Small intestine (tissue), 7 donors: ENCODE data around the gene DPP3. TPM values are rescaled to one million over a fixed set of nuclear protein-coding genes. Genes with fewer than 3 reads are reported as not detected.
"Not testable (repeated sequence)": the region's sequence is repeated elsewhere in the genome, so short reads cannot be mapped to it uniquely, and the experiment has no call there.

Experiments used
- DNase-seq, 2 donors: peaks; one replicate each; pipeline versions ENCODE4 v3.0.0 to v3.0.0-alpha.2; 2013
- FAIRE-seq: peaks from 2 replicates; lab custom pipeline; 2012; peaks lifted over from hg19 to GRCh38; lab: Jason Lieb, UNC
- H3K27ac ChIP-seq, 3 donors: one replicate each; pipeline ENCODE4 v1.5.1; 2013; ENCODE audit warnings: low read length in 2 of 3, mild to moderate bottlenecking in 2 of 3, control low read depth in 1 of 3, inconsistent platforms in 1 of 3, low read depth in 1 of 3, moderate library complexity in 1 of 3
- H3K27me3 ChIP-seq, 3 donors: one replicate each; pipeline ENCODE4 v1.6.1; 2013; ENCODE audit warnings: low read length in 3 of 3, inconsistent platforms in 1 of 3; ENCODE audit not compliant: control insufficient read depth in 3 of 3, insufficient read depth in 3 of 3
- H3K36me3 ChIP-seq, 3 donors: one replicate each; pipeline ENCODE4 v1.6.1; 2013; ENCODE audit warnings: low read length in 3 of 3, inconsistent platforms in 1 of 3, low read depth in 1 of 3, mild to moderate bottlenecking in 1 of 3, moderate library complexity in 1 of 3; ENCODE audit not compliant: control insufficient read depth in 3 of 3, insufficient read depth in 2 of 3
- H3K4me1 ChIP-seq, 3 donors: one replicate each; pipeline ENCODE4 v1.6.1; 2013; ENCODE audit warnings: low read length in 2 of 3, inconsistent platforms in 1 of 3, low read depth in 1 of 3, mild to moderate bottlenecking in 1 of 3, moderate library complexity in 1 of 3; ENCODE audit not compliant: control insufficient read depth in 3 of 3, insufficient read depth in 2 of 3
- H3K4me3 ChIP-seq, 3 donors: one replicate each; pipeline ENCODE4 v1.5.1; 2013; ENCODE audit warnings: low read length in 3 of 3, control low read depth in 1 of 3, inconsistent platforms in 1 of 3, low read depth in 1 of 3, mild to moderate bottlenecking in 1 of 3, moderate library complexity in 1 of 3
- H3K9me3 ChIP-seq, 2 donors: one replicate each; pipeline ENCODE4 v1.6.1; 2013; ENCODE audit warnings: low read depth in 1 of 2, low read length in 1 of 2; ENCODE audit not compliant: control insufficient read depth in 2 of 2, insufficient read depth in 1 of 2
- WGBS, 3 donors: extraction: QIAGEN DNeasy Blood & Tissue Kit; methylation state at CpG; one replicate each; pipeline ENCODE4 v1.1.7; 2013; 5-methylcytosine and 5-hydroxymethylcytosine counted together
- polyA plus RNA-seq, 4 donors: library from polyadenylated mRNA; stranded (reverse) in 3 of 4; unstranded in 1 of 4; fragments of 200-250 nt in 3 of 4; fragments of 120-200 nt in 1 of 4; gene quantifications; one replicate each; pipeline versions ENCODE4 v1.2.1 to v1.2.3, GENCODE V29; 2013
- donor health status: healthy with polysubstance abuse.
- donor health status: control.
- donor health status: control.
- donor health status: Bipolar disorder and iron deficiency.
- donor health status: healthy.

DPP3 gene
- polyA plus RNA-seq, 4 donors, result 25.3 to 67.7 (median 37.4) TPM

GRCh38 chr11:66454828-66455227 lies 25.4 kb upstream of the DPP3 start:
- WGBS, 3 donors, result 36 to 46% (median 41%) methylated on average over 3 of the region's 3 CpGs

GRCh38 chr11:66457826-66458225 lies 22.4 kb upstream of the DPP3 start:
- H3K4me3 ChIP-seq, result no peak overlapping the region
- no peaks in the 10 kb centered on the region for H3K4me1 ChIP-seq
- no peaks in the 10 kb centered on the region for H3K36me3 ChIP-seq
- FAIRE-seq (no peak), DNase-seq (no peak)
- WGBS, 3 donors, result 77 to 80% (median 79%) methylated on average over 6 of the region's 6 CpGs
- H3K9me3 ChIP-seq, result peaks cover 0 to 5% of the 10 kb centered on the region in 2 donors
- peaks cover 0 to 3% (median 0%) of the 10 kb centered on the region in 3 donors for H3K27me3 ChIP-seq
- H3K27ac ChIP-seq, result no peak overlapping the region

More at GRCh38 chr11:66454828-66455227, 25.4 kb upstream of the DPP3 start:
- Histone ChIP-seq H3K27me3 (peaks cover 0 to 9% (median 0%) of the 10 kb centered on the region in 3 donors), H3K4me3 (no peak overlapping the region), H3K4me1 (no peaks in the 10 kb centered on the region), H3K27ac (no peak overlapping the region), H3K9me3 (peaks cover 0 to 5% of the 10 kb centered on the region in 2 donors), H3K36me3 (no peaks in the 10 kb centered on the region)
- DNase-seq (no peak), FAIRE-seq (no peak)

GRCh38 chr11:66459138-66459778 lies 21.0 kb upstream of the DPP3 start:
- Histone ChIP-seq H3K4me1 (no peaks in the 10 kb centered on the region), H3K27me3 (no peaks in the 10 kb centered on the region), H3K36me3 (no peaks in the 10 kb centered on the region), H3K9me3 (peaks cover 0 to 9% of the 10 kb centered on the region in 2 donors), H3K4me3 (no peak overlapping the region), H3K27ac (no peak overlapping the region)
- FAIRE-seq (no peak), DNase-seq (no peak)
- WGBS, 3 donors, result 31 to 53% (median 45%) methylated on average over 5 of the region's 5 CpGs

- no peaks in the 10 kb centered on the region for H3K4me1 ChIP-seq
- H3K9me3 ChIP-seq, result peaks cover 0 to 9% of the 10 kb centered on the region in 2 donors
- peaks cover 0 to 13% (median 0%) of the 10 kb centered on the region in 3 donors for H3K27me3 ChIP-seq
- no peak for DNase-seq
- no peak for FAIRE-seq
- no peaks in the 10 kb centered on the region for H3K36me3 ChIP-seq
- no peak overlapping the region for H3K4me3 ChIP-seq
- H3K27ac ChIP-seq, result no peak overlapping the region
Measured at GRCh38 chr11:66462010-66462409, 18.2 kb upstream of the DPP3 start.

- WGBS, 3 donors, result 87 to 97% (median 90%) methylated on average over 3 of the region's 3 CpGs
- no peak overlapping the region for H3K4me3 ChIP-seq
- FAIRE-seq (no peak), DNase-seq (no peak)
- H3K9me3 ChIP-seq, result peaks cover 0 to 9% of the 10 kb centered on the region in 2 donors
- peaks cover 0 to 13% (median 0%) of the 10 kb centered on the region in 3 donors for H3K27me3 ChIP-seq
- peaks cover 0 to 7% (median 0%) of the 10 kb centered on the region in 3 donors for H3K4me1 ChIP-seq
- no peak overlapping the region for H3K27ac ChIP-seq
- H3K36me3 ChIP-seq, result no peaks in the 10 kb centered on the region
Measured at GRCh38 chr11:66462911-66463310, 17.3 kb upstream of the DPP3 start.

GRCh38 chr11:66464116-66464515 lies 16.1 kb upstream of the DPP3 start:
- H3K9me3 ChIP-seq, H3K27ac ChIP-seq, FAIRE-seq, H3K4me3 ChIP-seq, H3K4me1 ChIP-seq, H3K36me3 ChIP-seq, DNase-seq: not testable (repeated sequence)
- 66 to 82% (median 75%) methylated on average over 5 of the region's 5 CpGs for WGBS, 3 donors
- peaks cover 0 to 13% (median 0%) of the 10 kb centered on the region in 3 donors for H3K27me3 ChIP-seq

- no peak overlapping the region for H3K4me3 ChIP-seq
- no peak for DNase-seq
- peaks cover 0 to 4% (median 0%) of the 10 kb centered on the region in 3 donors for H3K36me3 ChIP-seq
- H3K4me1 ChIP-seq, result peaks cover 0 to 8% (median 0%) of the 10 kb centered on the region in 3 donors
- no peak overlapping the region for H3K27ac ChIP-seq
- H3K9me3 ChIP-seq, result peaks cover 0 to 9% of the 10 kb centered on the region in 2 donors
- H3K27me3 ChIP-seq, result peaks cover 0 to 13% (median 0%) of the 10 kb centered on the region in 3 donors
- no peak for FAIRE-seq
- 92 to 100% (median 100%) methylated on average over 1 of the region's 1 CpG for WGBS, 3 donors
Measured at GRCh38 chr11:66464916-66465315, 15.3 kb upstream of the DPP3 start.

GRCh38 chr11:66465373-66466224 lies 14.6 kb upstream of the DPP3 start:
- Histone ChIP-seq H3K4me3 (peak overlapping the region in 2 of 3 donors; percentile 75 to 89), H3K36me3 (peaks cover 0 to 8% (median 0%) of the 10 kb centered on the region in 3 donors), H3K27ac (no peak overlapping the region), H3K4me1 (peaks cover 0 to 8% (median 0%) of the 10 kb centered on the region in 3 donors), H3K27me3 (peaks cover 0 to 13% (median 0%) of the 10 kb centered on the region in 3 donors), H3K9me3 (peaks cover 0 to 9% of the 10 kb centered on the region in 2 donors)
- WGBS, 3 donors, result 45 to 59% (median 53%) methylated on average over 19 of the region's 19 CpGs
- DNase-seq (no peak), FAIRE-seq (no peak)
